ENCODE results near the gene LRRC17.
"Not testable (repeated sequence)": the region's sequence is repeated elsewhere in the genome, so short reads cannot be mapped to it uniquely, and the experiment has no call there.

GRCh38 chr7:102903576-102903975 is 9.2 kb upstream of the LRRC17 start:
- not testable (repeated sequence) for TF ChIP-seq KAT7 (CRISPR knock-in tag; IDR thresholded peaks at IDR 0.05; ENCODE audit: borderline replicate concordance); FOXM1 (IDR thresholded peaks at IDR 0.05; ENCODE audit: low read depth); FOXM1 (CRISPR knock-in tag; IDR thresholded peaks at IDR 0.05; ENCODE audit: low read depth); SIN3A (IDR thresholded peaks at IDR 0.05; ENCODE audit: borderline replicate concordance in 2 of 2, control insufficient read depth in 1 of 2, low read depth in 2 of 2, low read length in 2 of 2); FOS (IDR thresholded peaks at IDR 0.05; ENCODE audit: extremely low read depth, insufficient read length); POLR2A (conservative IDR thresholded peaks at IDR 0.05); EZH2 (IDR thresholded peaks at IDR 0.05; ENCODE audit: borderline replicate concordance, low read depth, low read length); CREB1 (IDR thresholded peaks at IDR 0.05); CREB1 (CRISPR knock-in tag; IDR thresholded peaks at IDR 0.05)
- TF ChIP-seq, protein P1, sequence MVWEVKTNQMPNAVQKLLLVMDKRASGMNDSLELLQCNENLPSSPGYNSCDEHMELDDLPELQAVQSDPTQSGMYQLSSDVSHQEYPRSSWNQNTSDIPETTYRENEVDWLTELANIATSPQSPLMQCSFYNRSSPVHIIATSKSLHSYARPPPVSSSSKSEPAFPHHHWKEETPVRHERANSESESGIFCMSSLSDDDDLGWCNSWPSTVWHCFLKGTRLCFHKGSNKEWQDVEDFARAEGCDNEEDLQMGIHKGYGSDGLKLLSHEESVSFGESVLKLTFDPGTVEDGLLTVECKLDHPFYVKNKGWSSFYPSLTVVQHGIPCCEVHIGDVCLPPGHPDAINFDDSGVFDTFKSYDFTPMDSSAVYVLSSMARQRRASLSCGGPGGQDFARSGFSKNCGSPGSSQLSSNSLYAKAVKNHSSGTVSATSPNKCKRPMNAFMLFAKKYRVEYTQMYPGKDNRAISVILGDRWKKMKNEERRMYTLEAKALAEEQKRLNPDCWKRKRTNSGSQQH (CRISPR knock-in tag; IDR thresholded peaks at IDR 0.05), result not testable (repeated sequence)
